ENCODE data around the gene TIMM44.

The TIMM44 gene

DNA sequence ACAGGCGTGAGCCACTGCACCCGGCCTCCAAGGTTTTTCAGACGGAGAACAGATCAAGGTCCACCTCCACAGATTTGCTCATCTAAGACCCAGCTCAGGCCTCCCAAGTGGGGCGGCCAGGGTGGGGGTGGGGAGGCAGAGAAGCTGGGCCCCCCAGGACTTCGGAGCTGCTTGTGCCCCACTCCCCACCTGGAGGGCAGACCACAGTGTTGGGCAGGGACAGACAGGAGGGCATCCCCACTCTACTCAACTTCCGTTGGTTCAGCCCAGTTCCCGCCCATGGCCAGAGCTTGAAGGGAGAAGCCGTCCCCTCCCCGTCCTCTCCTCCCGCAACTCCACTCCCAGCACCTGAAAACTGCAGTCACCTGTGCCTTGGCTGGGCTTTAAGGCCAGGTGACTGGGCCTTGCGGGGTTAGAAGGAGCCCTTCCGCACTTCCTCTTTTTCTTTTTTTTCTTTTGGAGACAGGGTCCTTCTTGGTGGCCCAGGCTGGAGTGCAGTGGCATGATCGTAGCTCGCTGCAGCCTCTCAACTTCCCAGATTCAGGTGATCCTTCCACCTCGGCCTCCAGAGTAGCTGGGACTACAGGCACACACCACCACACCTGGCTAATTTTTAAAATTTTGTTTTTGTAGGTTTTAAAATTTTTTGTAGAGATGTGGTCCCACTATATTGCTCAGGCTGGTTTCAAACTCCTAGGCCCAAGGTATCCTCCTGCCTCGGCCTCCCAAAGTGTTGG is 55.9 kb downstream of the TIMM44 start:
- peaks cover 3% of the 10 kb centered on the region for H3K27me3 ChIP-seq (ENCODE audit: low read depth, low read length)
- H3K27ac ChIP-seq (ENCODE audit: low read length) = no peak overlapping the region
- H3K4me1 ChIP-seq (ENCODE audit: control insufficient read depth in 1 of 2, insufficient read depth in 2 of 2, low read length in 2 of 2) = peaks cover 0 to 8% of the 10 kb centered on the region in 2 donors
- H3K4me3 ChIP-seq (ENCODE audit: low read depth in 1 of 2, low read length in 2 of 2) = no peak overlapping the region
- H3K36me3 ChIP-seq (ENCODE audit: control insufficient read depth in 1 of 2, insufficient read depth in 2 of 2, low read length in 2 of 2) = no peaks in the 10 kb centered on the region
- no peaks in the 10 kb centered on the region for H3K9me3 ChIP-seq (ENCODE audit: control insufficient read depth in 1 of 2, low read length in 2 of 2)

DNA sequence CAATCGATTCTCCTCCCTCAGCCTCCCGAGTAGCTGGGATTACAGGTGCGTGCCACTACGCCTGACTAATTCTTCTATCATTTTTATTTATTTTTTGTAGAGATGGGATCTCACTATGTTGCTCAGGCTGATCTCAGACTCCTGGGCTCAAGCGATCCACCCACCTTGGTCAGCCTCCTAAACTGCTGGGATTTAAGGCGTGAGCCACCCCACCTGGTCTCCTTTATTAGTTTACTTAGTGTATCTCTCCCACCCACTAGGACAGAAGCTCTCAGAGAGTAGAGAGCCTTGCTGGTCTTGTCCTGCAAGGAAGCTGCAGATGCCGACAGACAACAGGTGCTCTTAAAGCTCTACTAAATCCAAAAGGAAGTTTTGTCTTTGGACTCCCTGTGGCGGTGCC is 57.6 kb downstream of the TIMM44 start:
- Histone ChIP-seq H3K9me3 (ENCODE audit: control insufficient read depth in 1 of 2, low read length in 2 of 2) (no peaks in the 10 kb centered on the region), H3K4me3 (ENCODE audit: low read depth in 1 of 2, low read length in 2 of 2) (no peak overlapping the region), H3K27me3 (ENCODE audit: low read depth, low read length) (peaks cover 3% of the 10 kb centered on the region), H3K4me1 (ENCODE audit: control insufficient read depth in 1 of 2, insufficient read depth in 2 of 2, low read length in 2 of 2) (peaks cover 0 to 8% of the 10 kb centered on the region in 2 donors), H3K27ac (ENCODE audit: low read length) (no peak overlapping the region), H3K36me3 (ENCODE audit: control insufficient read depth in 1 of 2, insufficient read depth in 2 of 2, low read length in 2 of 2) (no peaks in the 10 kb centered on the region)

DNA sequence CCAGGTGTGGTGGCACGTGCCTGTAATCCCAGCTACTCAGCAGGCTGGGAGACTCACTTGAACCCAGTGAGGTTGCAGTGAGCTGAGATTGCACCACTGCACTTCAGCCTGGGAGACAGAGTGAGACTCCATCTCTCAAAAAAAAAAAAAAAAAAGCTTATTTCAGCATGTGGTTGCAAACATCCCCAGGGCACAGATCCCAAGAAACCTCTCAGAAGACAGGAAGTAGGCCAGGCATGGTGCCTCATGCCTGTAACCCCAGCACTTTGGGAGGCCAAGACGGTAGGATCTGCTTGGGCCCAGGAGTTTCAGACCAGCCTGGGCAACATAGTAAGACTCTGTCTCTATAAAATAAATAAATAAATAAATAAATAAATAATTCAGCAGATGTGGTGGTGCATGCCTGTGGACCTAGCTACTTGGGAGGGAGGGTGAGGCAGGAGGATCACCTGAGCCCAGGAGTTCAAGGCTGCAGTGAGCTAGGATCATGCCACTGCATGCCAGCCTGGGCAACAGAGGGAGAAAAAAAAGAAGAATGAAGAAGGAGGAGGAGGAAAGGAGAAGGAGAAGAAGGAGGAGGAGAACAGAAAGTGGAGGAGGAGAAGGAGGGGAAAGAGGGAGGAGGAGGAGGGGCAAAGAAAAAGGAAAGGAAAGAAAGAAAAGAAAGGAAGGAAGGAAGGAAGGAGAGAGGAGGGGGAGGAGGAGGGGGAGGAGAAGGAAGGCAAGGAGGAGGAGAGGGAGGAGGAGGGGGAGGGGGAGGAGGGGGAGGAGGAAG is 59.5 kb downstream of the TIMM44 start:
- Histone ChIP-seq H3K9me3 (ENCODE audit: control insufficient read depth in 1 of 2, low read length in 2 of 2) (no peaks in the 10 kb centered on the region), H3K4me3 (ENCODE audit: low read depth in 1 of 2, low read length in 2 of 2) (no peak overlapping the region), H3K4me1 (ENCODE audit: control insufficient read depth in 1 of 2, insufficient read depth in 2 of 2, low read length in 2 of 2) (peaks cover 0 to 8% of the 10 kb centered on the region in 2 donors)

DNA sequence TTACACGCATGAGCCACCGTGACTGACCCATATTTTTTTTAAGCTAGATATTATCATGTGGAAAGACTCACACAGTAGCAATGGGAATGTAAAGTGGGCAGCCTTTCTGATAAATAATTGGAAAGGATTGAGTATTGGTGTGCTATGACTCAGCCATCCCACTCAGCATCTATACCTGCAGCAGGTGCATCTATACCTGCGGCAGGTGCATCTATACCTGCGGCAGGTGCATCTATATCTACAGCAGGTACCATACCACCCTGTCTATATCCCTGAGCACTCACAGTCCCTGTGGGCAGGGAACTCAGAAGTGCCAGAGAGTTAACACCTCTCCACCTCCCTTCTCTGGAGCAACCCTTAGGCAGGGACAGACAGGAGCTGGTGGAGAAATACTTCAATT is 60.4 kb downstream of the TIMM44 start:
- H3K9me3 ChIP-seq (ENCODE audit: control insufficient read depth in 1 of 2, low read length in 2 of 2) = no peaks in the 10 kb centered on the region
- no peaks in the 10 kb centered on the region for H3K27me3 ChIP-seq (ENCODE audit: low read depth, low read length)
- H3K27ac ChIP-seq (ENCODE audit: low read length) = no peak overlapping the region
- H3K36me3 ChIP-seq (ENCODE audit: control insufficient read depth in 1 of 2, insufficient read depth in 2 of 2, low read length in 2 of 2) = no peaks in the 10 kb centered on the region
- H3K4me3 ChIP-seq (ENCODE audit: low read depth in 1 of 2, low read length in 2 of 2) = no peak overlapping the region
- H3K4me1 ChIP-seq (ENCODE audit: control insufficient read depth in 1 of 2, insufficient read depth in 2 of 2, low read length in 2 of 2) = peaks cover 0 to 2% of the 10 kb centered on the region in 2 donors

More for the DNA sequence above, 59.5 kb downstream of the TIMM44 start:
- Histone ChIP-seq H3K27me3 (ENCODE audit: low read depth, low read length) (peaks cover 3% of the 10 kb centered on the region), H3K27ac (ENCODE audit: low read length) (no peak overlapping the region), H3K36me3 (ENCODE audit: control insufficient read depth in 1 of 2, insufficient read depth in 2 of 2, low read length in 2 of 2) (no peaks in the 10 kb centered on the region)

DNA sequence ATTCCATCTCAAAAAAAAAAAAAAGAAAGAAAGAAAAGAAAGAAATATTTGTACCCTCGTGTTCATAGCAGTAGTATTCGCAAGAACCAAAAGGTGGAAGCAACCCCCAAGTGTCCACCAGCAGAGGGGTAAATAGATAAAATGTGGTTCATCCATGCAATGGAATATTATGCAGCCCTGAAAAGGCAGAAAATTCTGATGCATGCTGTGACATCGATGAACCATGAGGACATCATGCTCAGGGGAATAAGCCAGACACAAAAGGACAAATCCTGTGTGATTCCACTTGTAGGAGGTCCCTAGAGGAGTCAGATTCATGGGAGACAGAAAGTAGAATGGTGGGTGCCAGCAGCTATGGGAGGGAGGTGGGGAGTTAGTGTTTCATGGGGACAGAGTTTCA is 61.6 kb downstream of the TIMM44 start:
- H3K27me3 ChIP-seq (ENCODE audit: low read depth, low read length) = no peaks in the 10 kb centered on the region
- no peaks in the 10 kb centered on the region for H3K9me3 ChIP-seq (ENCODE audit: control insufficient read depth in 1 of 2, low read length in 2 of 2)
- H3K27ac ChIP-seq (ENCODE audit: low read length) = no peak overlapping the region
- H3K4me3 ChIP-seq (ENCODE audit: low read depth in 1 of 2, low read length in 2 of 2) = no peak overlapping the region
- H3K36me3 ChIP-seq (ENCODE audit: control insufficient read depth in 1 of 2, insufficient read depth in 2 of 2, low read length in 2 of 2) = no peaks in the 10 kb centered on the region
- no peaks in the 10 kb centered on the region for H3K4me1 ChIP-seq (ENCODE audit: control insufficient read depth in 1 of 2, insufficient read depth in 2 of 2, low read length in 2 of 2)

DNA sequence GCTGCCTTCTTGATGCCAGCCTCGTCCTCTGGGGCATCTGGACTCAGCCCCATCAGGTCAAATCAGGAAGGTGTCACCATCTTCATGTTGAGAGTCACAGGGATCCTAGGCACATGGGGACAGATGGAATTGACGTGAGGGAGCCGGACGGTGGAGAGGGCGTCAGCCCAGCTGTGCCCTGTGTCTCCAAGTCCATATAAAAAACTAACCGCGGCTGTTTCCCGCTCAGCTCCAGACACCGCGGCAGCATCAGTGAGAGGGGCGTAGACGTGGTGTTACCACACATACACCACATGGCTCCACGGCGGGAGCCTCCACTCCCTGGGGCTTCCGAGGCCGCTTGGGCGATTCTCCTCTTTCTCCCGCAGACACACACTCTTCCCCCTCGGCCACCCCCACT is 63.6 kb downstream of the TIMM44 start:
- Histone ChIP-seq H3K4me1 (ENCODE audit: control insufficient read depth in 1 of 2, insufficient read depth in 2 of 2, low read length in 2 of 2) (peaks cover 0 to under 1% of the 10 kb centered on the region in 2 donors), H3K27ac (ENCODE audit: low read length) (no peak overlapping the region), H3K4me3 (ENCODE audit: low read depth in 1 of 2, low read length in 2 of 2) (no peak overlapping the region), H3K9me3 (ENCODE audit: control insufficient read depth in 1 of 2, low read length in 2 of 2) (no peaks in the 10 kb centered on the region), H3K36me3 (ENCODE audit: control insufficient read depth in 1 of 2, insufficient read depth in 2 of 2, low read length in 2 of 2) (no peaks in the 10 kb centered on the region), H3K27me3 (ENCODE audit: low read depth, low read length) (peaks cover under 1% of the 10 kb centered on the region)

DNA sequence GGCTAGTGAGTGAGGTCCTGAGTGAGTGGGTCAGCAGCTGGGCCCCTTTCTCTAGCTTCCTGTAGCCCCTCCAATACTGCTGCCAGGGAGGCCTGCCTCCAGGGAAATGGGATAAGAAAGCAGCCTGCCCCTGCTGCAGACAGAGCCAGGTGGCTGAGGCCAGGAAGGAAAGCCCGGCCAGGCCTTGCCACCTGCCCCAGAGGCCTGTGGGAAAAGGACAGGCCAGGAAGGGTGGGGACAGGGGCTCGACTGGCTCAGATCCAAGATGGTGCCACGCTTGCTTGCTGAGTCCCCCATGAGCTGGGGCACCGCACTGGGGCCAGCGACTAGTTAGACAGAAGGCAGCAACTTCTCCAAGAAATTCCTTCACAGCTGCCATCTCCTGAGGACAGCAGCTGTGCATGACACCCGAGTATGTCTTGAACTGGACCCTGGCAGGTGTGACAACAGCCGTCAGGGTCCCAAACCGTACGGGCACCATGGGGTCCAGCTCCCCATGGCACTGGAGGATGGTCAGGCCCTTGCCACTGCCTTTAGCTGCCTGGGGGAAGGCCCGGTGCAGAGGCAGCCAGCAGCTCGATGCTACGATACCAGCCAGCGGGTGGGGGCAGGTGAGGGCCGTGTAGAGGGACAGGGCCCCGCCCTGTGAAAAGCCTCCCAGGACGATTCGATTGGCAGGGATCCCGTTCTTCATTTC is 64.2 kb downstream of the TIMM44 start:
- Histone ChIP-seq H3K27me3 (ENCODE audit: low read depth, low read length) (peaks cover 5% of the 10 kb centered on the region), H3K4me1 (ENCODE audit: control insufficient read depth in 1 of 2, insufficient read depth in 2 of 2, low read length in 2 of 2) (peaks cover 0 to 6% of the 10 kb centered on the region in 2 donors), H3K9me3 (ENCODE audit: control insufficient read depth in 1 of 2, low read length in 2 of 2) (no peaks in the 10 kb centered on the region), H3K27ac (ENCODE audit: low read length) (no peak overlapping the region), H3K36me3 (ENCODE audit: control insufficient read depth in 1 of 2, insufficient read depth in 2 of 2, low read length in 2 of 2) (no peaks in the 10 kb centered on the region), H3K4me3 (ENCODE audit: low read depth in 1 of 2, low read length in 2 of 2) (no peak overlapping the region)

DNA sequence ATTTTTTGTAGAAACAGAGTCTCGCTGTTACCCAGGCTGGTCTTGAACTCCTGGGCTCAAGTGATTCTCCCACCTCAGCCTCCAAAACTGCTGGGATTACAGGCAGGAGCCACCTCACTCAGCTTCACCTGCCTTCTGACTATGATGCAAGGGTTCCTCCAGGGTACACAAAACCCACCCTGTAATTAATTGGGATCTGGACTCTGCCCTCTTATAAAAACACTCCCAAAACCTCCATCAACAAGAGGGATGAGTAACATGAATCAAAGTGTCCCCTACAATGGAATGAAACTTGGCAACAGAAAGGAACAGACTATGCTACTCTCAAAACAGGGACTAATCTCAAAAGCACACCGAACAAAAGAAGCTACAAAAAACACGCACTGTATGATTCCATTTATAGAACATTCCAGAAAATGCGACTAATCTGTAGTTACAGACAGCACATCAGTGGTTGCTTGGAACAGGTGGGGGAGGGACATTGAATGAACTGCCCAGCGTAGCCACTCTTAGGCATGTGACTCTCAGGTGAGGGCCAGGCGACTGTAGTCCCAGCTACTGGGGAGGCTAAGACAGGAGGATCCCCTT is 66.1 kb downstream of the TIMM44 start:
- H3K27me3 ChIP-seq (ENCODE audit: low read depth, low read length) = peaks cover 15% of the 10 kb centered on the region

More for the DNA sequence above, 66.1 kb downstream of the TIMM44 start:
- Histone ChIP-seq H3K4me1 (ENCODE audit: control insufficient read depth in 1 of 2, insufficient read depth in 2 of 2, low read length in 2 of 2) (peaks cover 0 to 21% of the 10 kb centered on the region in 2 donors), H3K36me3 (ENCODE audit: control insufficient read depth in 1 of 2, insufficient read depth in 2 of 2, low read length in 2 of 2) (no peaks in the 10 kb centered on the region), H3K9me3 (ENCODE audit: control insufficient read depth in 1 of 2, low read length in 2 of 2) (no peaks in the 10 kb centered on the region), H3K27ac (ENCODE audit: low read length) (no peak overlapping the region), H3K4me3 (ENCODE audit: low read depth in 1 of 2, low read length in 2 of 2) (no peak overlapping the region)

Measured in muscle layer of duodenum (tissue), 2 donors.